IMR-90 (cell line): ENCODE measurements around the gene EVA1C. TPM values are rescaled to one million over a fixed set of nuclear protein-coding genes. Genes with fewer than 3 reads are reported as not detected.
"Not testable (repeated sequence)": the region's sequence is repeated elsewhere in the genome, so short reads cannot be mapped to it uniquely, and the experiment has no call there.

ENCODE experiments used
- ATAC-seq: fragments of 200-7000 bp; cut with Tn5 transposase; 2 replicates; pipeline ENCODE4 v1.9.1; 2020; ENCODE audit warnings: low read depth, mild to moderate bottlenecking, moderate library complexity
- BruUV-seq: library from RNA; stranded (reverse); fragments of 400-500 nt; replicated peaks from 2 replicates; lab custom pipeline; 2021; lab: Mats Ljungman, UMichigan
- CTCF ChIA-PET: fragments of 300-600 bp; formaldehyde crosslinking; extraction: SDS; loops from one replicate; lab custom pipeline; 2021; ENCODE audit warnings: antibody characterized with exemption; lab: Yijun Ruan, JAX
- POLR2A ChIA-PET: fragments of 300-600 bp; sonication (Branson Sonifier 250); formaldehyde crosslinking; loops from one replicate; lab custom pipeline; 2022; ENCODE audit warnings: antibody characterized with exemption; ENCODE audit not compliant: unreplicated experiment; lab: Charles Lee
- DNase-seq: peaks from one replicate; pipeline ENCODE4 v3.0.0; 2013
- H2AFZ ChIP-seq: replicated peaks from 2 replicates; pipeline ENCODE3; 2013; ENCODE audit warnings: low read length, mild to moderate bottlenecking; ENCODE audit not compliant: poor library complexity
- H2AK5ac ChIP-seq: 2 replicates; pipeline ENCODE4 v1.6.1; 2013; ENCODE audit warnings: low read depth, low read length, inconsistent platforms
- H2AK9ac ChIP-seq: replicated peaks from 2 replicates; pipeline ENCODE3; 2013; ENCODE audit warnings: mild to moderate bottlenecking, low read depth, low read length, moderate library complexity; ENCODE audit not compliant: poor library complexity
- H2BK120ac ChIP-seq: 2 replicates; pipeline ENCODE4 v1.6.1; 2013; ENCODE audit warnings: low read depth, low read length, inconsistent platforms
- H2BK15ac ChIP-seq: 3 replicates; pipeline ENCODE4 v1.6.1; 2013; ENCODE audit warnings: low read depth, low read length, inconsistent platforms
- H2BK20ac ChIP-seq: 2 replicates; pipeline ENCODE4 v1.6.1; 2013; ENCODE audit warnings: low read depth, mild to moderate bottlenecking, inconsistent platforms, low read length, moderate library complexity
- H2BK5ac ChIP-seq: 2 replicates; pipeline ENCODE4 v1.6.1; 2013; ENCODE audit warnings: mild to moderate bottlenecking, low read depth, low read length, inconsistent platforms; ENCODE audit not compliant: poor library complexity, severe bottlenecking
- H3K14ac ChIP-seq: replicated peaks from 2 replicates; pipeline ENCODE4 v1.6.1; 2013; ENCODE audit warnings: low read depth, low read length, inconsistent platforms
- H3K18ac ChIP-seq: 2 replicates; pipeline ENCODE4 v1.6.1; 2013; ENCODE audit warnings: low read depth, low read length, control low read depth
- H3K23ac ChIP-seq: 2 replicates; pipeline ENCODE4 v1.6.1; 2013; ENCODE audit warnings: low read depth, low read length, inconsistent platforms
- H3K27ac ChIP-seq: 2 replicates; pipeline ENCODE4 v1.5.1; 2013; ENCODE audit warnings: mild to moderate bottlenecking, control low read depth, low read length; ENCODE audit not compliant: insufficient read depth
- H3K27me3 ChIP-seq: 2 replicates; pipeline ENCODE4 v1.6.1; 2013; ENCODE audit warnings: low read length; ENCODE audit not compliant: control insufficient read depth, insufficient read depth
- H3K36me3 ChIP-seq: 2 replicates; pipeline ENCODE4 v1.6.1; 2013; ENCODE audit warnings: low read length, mixed read lengths; ENCODE audit not compliant: control insufficient read depth, insufficient read depth
- H3K4ac ChIP-seq: 2 replicates; pipeline ENCODE4 v1.6.1; 2013; ENCODE audit warnings: low read depth, low read length, inconsistent platforms
- H3K4me1 ChIP-seq: 2 replicates; pipeline ENCODE4 v1.6.1; 2013; ENCODE audit warnings: low read length, mixed read lengths; ENCODE audit not compliant: control insufficient read depth, insufficient read depth
- H3K4me2 ChIP-seq: 2 replicates; pipeline ENCODE4 v1.6.1; 2013; ENCODE audit warnings: low read depth, mild to moderate bottlenecking, control low read depth, low read length, moderate library complexity
- H3K4me3 ChIP-seq: 2 replicates; pipeline ENCODE4 v1.5.1; 2013; ENCODE audit warnings: low read depth, mild to moderate bottlenecking, control low read depth, low read length, moderate library complexity; ENCODE audit not compliant: insufficient read depth
- H3K56ac ChIP-seq: 2 replicates; pipeline ENCODE4 v1.6.1; 2013; ENCODE audit warnings: low read length, inconsistent platforms; ENCODE audit not compliant: insufficient read depth; ENCODE audit errors: extremely low read depth
- H3K79me1 ChIP-seq, 2 experiments: 2 replicates each; pipeline ENCODE4 v1.6.1; 2013; ENCODE audit warnings: low read length in 2 of 2, inconsistent platforms in 1 of 2, low read depth in 1 of 2
- H3K9ac ChIP-seq: 2 replicates; pipeline ENCODE4 v1.6.1; 2013; ENCODE audit warnings: low read depth, low read length, control low read depth
- H3K9me1 ChIP-seq: 2 replicates; pipeline ENCODE4 v1.6.1; 2013; ENCODE audit warnings: low read length, inconsistent platforms; ENCODE audit not compliant: insufficient read depth
- H3K9me3 ChIP-seq: 2 replicates; pipeline ENCODE4 v1.6.1; 2013; ENCODE audit warnings: low read length; ENCODE audit not compliant: control insufficient read depth, insufficient read depth
- H4K20me1 ChIP-seq: 2 replicates; pipeline ENCODE4 v1.6.1; 2013; ENCODE audit warnings: low read length, inconsistent platforms; ENCODE audit not compliant: insufficient read depth
- H4K5ac ChIP-seq: 2 replicates; pipeline ENCODE4 v1.6.1; 2013; ENCODE audit warnings: mild to moderate bottlenecking, low read depth, low read length, control low read depth
- H4K8ac ChIP-seq, 2 experiments: 2 replicates each; pipeline ENCODE4 v1.6.1; 2013; ENCODE audit warnings: low read depth in 2 of 2, low read length in 2 of 2, control low read depth in 1 of 2, inconsistent platforms in 1 of 2
- H4K91ac ChIP-seq: 2 replicates; pipeline ENCODE4 v1.6.1; 2013; ENCODE audit warnings: low read depth, low read length, inconsistent platforms; ENCODE audit not compliant: insufficient read depth
- WGBS, 2 experiments: methylation state at CpG; one replicate each; pipeline versions ENCODE4 v1.1.5 to v1.1.7; 2013; ENCODE audit warnings: missing lambda C conversion rate in 2 of 2; ENCODE audit not compliant: insufficient read length in 1 of 2; ENCODE audit errors: extremely low coverage in 2 of 2; 5-methylcytosine and 5-hydroxymethylcytosine counted together
- dilution Hi-C: fragments of 300-500 bp; cut with HindIII; formaldehyde crosslinking; loops from one replicate; pipeline ENCODE4 v1.14.3; 2018; ENCODE audit warnings: low sequenced_read_pairs; ENCODE audit not compliant: unreplicated experiment
- in situ Hi-C: fragments of 300-500 bp; cut with MboI; formaldehyde crosslinking; loops from 3 replicates; pipeline ENCODE4 v1.14.3; 2019; ENCODE audit warnings: low sequenced_read_pairs, inconsistent platforms, mixed read lengths
- intact Hi-C: fragments of 100-400 bp; cut with micrococcal nuclease; formaldehyde crosslinking; loops from 2 replicates; pipeline ENCODE4 v1.10.0; 2022
- polyA plus RNA-seq, 3 experiments: library from polyadenylated mRNA; depleted of rRNA; stranded (reverse); fragments of >200 nt; gene quantifications; 2 replicates each; pipeline ENCODE4 v1.2.3, GENCODE V29; 2012; ENCODE audit warnings: low replicate concordance in 1 of 3
- total RNA-seq: library from RNA; depleted of rRNA; stranded (reverse); fragments of >200 nt; gene quantifications from 2 replicates; pipeline ENCODE4 v1.2.3, GENCODE V29; 2012

The EVA1C gene
- total and polyA plus RNA-seq, 2 of the 4 experiments (the other 2 are of a cell fraction): 0.72 to 1.1 TPM

DNA sequence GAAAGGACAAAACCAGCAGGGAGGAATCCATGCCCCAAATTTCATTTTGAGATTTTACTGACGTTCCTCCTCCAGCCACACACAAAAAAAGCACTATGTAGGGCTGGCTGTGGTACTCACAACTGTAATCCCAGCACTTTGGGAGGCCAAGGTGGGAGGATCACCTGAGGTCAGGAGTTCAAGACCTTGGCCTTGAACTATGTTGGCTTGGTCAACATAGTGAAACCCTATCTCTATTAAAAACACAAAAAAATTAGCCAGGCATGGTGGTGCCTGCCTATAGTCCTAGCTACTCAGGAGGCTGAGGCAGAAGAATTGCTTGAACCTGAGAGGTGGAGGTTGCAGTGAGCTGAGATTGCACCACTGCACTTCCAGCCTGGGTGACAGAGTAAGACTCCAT, 43.5 kb upstream of the EVA1C start:
- in situ Hi-C loops, H2BK120ac ChIP-seq, H3K4me3 ChIP-seq, H4K8ac ChIP-seq, H2BK5ac ChIP-seq, CTCF ChIA-PET, H2AFZ ChIP-seq, H2BK20ac ChIP-seq, H3K56ac ChIP-seq, H3K9me1 ChIP-seq, intact Hi-C loops, H4K20me1 ChIP-seq, H3K23ac ChIP-seq, H3K18ac ChIP-seq, POLR2A ChIA-PET, dilution Hi-C loops, H3K9me3 ChIP-seq, H3K4ac ChIP-seq, DNase-seq, H3K27ac ChIP-seq, BruUV-seq, H4K91ac ChIP-seq, H3K14ac ChIP-seq, H2AK5ac ChIP-seq, ATAC-seq, H4K5ac ChIP-seq, H3K9ac ChIP-seq, H2AK9ac ChIP-seq, H3K4me2 ChIP-seq, H3K27me3 ChIP-seq, H2BK15ac ChIP-seq: not testable (repeated sequence)
- no CpG with 5 or more reads among the region's 1 CpG for WGBS, 2 experiments
- Histone ChIP-seq H3K79me1 (peaks cover 18 to 24% of the 10 kb centered on the region in 2 experiments), H3K36me3 (peaks cover 42% of the 10 kb centered on the region), H3K4me1 (peaks cover 11% of the 10 kb centered on the region)
